Keratinocyte (primary cell): Measurements from ENCODE around the gene ETV3L. TPM values are rescaled to one million over a fixed set of nuclear protein-coding genes. Genes with fewer than 3 reads are reported as not detected.

Experiments used
- DNase-seq: peaks from one replicate; pipeline ENCODE4 v3.0.0-alpha.2; 2011; ENCODE audit warnings: low read depth, missing footprints, low spot score
- FAIRE-seq: peaks from 2 replicates; lab custom pipeline; 2011; peaks lifted over from hg19 to GRCh38; lab: Jason Lieb, UNC
- H2AFZ ChIP-seq: 2 replicates; pipeline ENCODE4 v1.6.0; 2012; ENCODE audit warnings: low read length, control low read depth, inconsistent platforms; ENCODE audit not compliant: control insufficient read depth
- H3K27ac ChIP-seq: 2 replicates; pipeline ENCODE4 v1.5.1; 2011; ENCODE audit warnings: low read length; ENCODE audit not compliant: control insufficient read depth, insufficient read depth
- H3K27me3 ChIP-seq: 3 replicates; pipeline ENCODE4 v1.6.0; 2011; ENCODE audit warnings: low read length; ENCODE audit not compliant: control insufficient read depth, insufficient read depth; ENCODE audit errors: extremely low read depth
- H3K36me3 ChIP-seq, 2 experiments: 2 replicates in 1 of 2; 3 replicates in 1 of 2; pipeline ENCODE4 v1.5.1; 2011; ENCODE audit warnings: low read length in 2 of 2, mild to moderate bottlenecking in 1 of 2; ENCODE audit not compliant: control insufficient read depth in 2 of 2, insufficient read depth in 2 of 2; ENCODE audit errors: extremely low read depth in 1 of 2
- H3K4me1 ChIP-seq: 3 replicates; pipeline ENCODE4 v1.5.1; 2011; ENCODE audit warnings: low read length; ENCODE audit not compliant: control insufficient read depth, insufficient read depth; ENCODE audit errors: extremely low read depth
- H3K4me2 ChIP-seq: 3 replicates; pipeline ENCODE4 v1.6.0; 2011; ENCODE audit warnings: low read depth, low read length; ENCODE audit not compliant: control insufficient read depth, insufficient read depth; ENCODE audit errors: extremely low read depth
- H3K4me3 ChIP-seq, 3 experiments: fragments of 200-600 bp in 1 of 3; sonication (generic) in 1 of 3; 2 replicates in 2 of 3; 3 replicates in 1 of 3; pipeline ENCODE4 v1.5.1; 2011 to 2016; ENCODE audit warnings: low read length in 3 of 3, mild to moderate bottlenecking in 3 of 3, control low read depth in 2 of 3, inconsistent platforms in 1 of 3, low read depth in 1 of 3, mixed read lengths in 1 of 3, mixed run types in 1 of 3, moderate library complexity in 1 of 3; ENCODE audit not compliant: control insufficient read depth in 2 of 3, insufficient read depth in 2 of 3; ENCODE audit errors: extremely low read depth in 1 of 3
- H3K79me2 ChIP-seq: 2 replicates; pipeline ENCODE4 v1.6.0; 2012; ENCODE audit warnings: low read length; ENCODE audit not compliant: control insufficient read depth, insufficient read depth
- H3K9ac ChIP-seq: 3 replicates; pipeline ENCODE4 v1.6.0; 2011; ENCODE audit warnings: low read length; ENCODE audit not compliant: control insufficient read depth, insufficient read depth; ENCODE audit errors: extremely low read depth
- H3K9me1 ChIP-seq: 3 replicates; pipeline ENCODE4 v1.6.0; 2011; ENCODE audit warnings: low read length; ENCODE audit not compliant: control insufficient read depth, insufficient read depth; ENCODE audit errors: extremely low read depth
- H3K9me3 ChIP-seq: 2 replicates; pipeline ENCODE4 v1.5.1; 2012; ENCODE audit warnings: low read depth, low read length; ENCODE audit not compliant: control insufficient read depth
- H4K20me1 ChIP-seq: 3 replicates; pipeline ENCODE4 v1.6.0; 2011; ENCODE audit warnings: low read length; ENCODE audit not compliant: control insufficient read depth, insufficient read depth; ENCODE audit errors: extremely low read depth
- CTCF ChIP-seq, 3 experiments: IDR thresholded peaks in 1 of 3; conservative IDR thresholded peaks in 1 of 3; optimal IDR thresholded peaks in 1 of 3; 2 replicates in 2 of 3; 3 replicates in 1 of 3; pipeline versions ENCODE3 to v1.5.1; 2011; ENCODE audit warnings: low read length in 3 of 3, mild to moderate bottlenecking in 3 of 3, moderate library complexity in 2 of 3, control low read depth in 1 of 3, inconsistent platforms in 1 of 3; ENCODE audit not compliant: insufficient read depth in 2 of 3; ENCODE audit errors: extremely low read depth in 1 of 3
- EZH2 ChIP-seq: IDR thresholded peaks from one replicate; pipeline ENCODE4 v1.6.1; 2012; ENCODE audit warnings: inconsistent platforms, mild to moderate bottlenecking, low read length, moderate library complexity
- dilution Hi-C: fragments of 300-500 bp; cut with MboI; formaldehyde crosslinking; loops from one replicate; pipeline ENCODE4 v1.7.0; 2020; ENCODE audit warnings: low sequenced_read_pairs; ENCODE audit not compliant: extremely low pct_ligation_motif_present
- polyA plus RNA-seq, 5 experiments: library from polyadenylated mRNA; depleted of rRNA in 3 of 5; stranded (reverse) in 3 of 5; stranded (forward) in 1 of 5; unstranded in 1 of 5; fragments of >200 nt; gene quantifications; 1 replicate in 1 of 5; 2 replicates in 3 of 5; 3 replicates in 1 of 5; pipeline versions ENCODE4 v1.2.1 to v1.2.3, GENCODE V29; 2011 to 2012; ENCODE audit warnings: missing spikeins in 2 of 5, low read depth in 1 of 5, low replicate concordance in 1 of 5

ETV3L gene
- polyA plus RNA-seq, 1 donor (not counting 4 experiments of a cell fraction or from before 2014, with no cell fraction given) = not detected

- Histone ChIP-seq H3K27me3 (no peaks in the 10 kb centered on the region), H3K79me2 (peaks cover 51% of the 10 kb centered on the region), H3K27ac (peak overlapping the region; percentile 11), H3K9me3 (no peaks in the 10 kb centered on the region), H3K4me2 (peak overlapping the region; percentile 92), H3K9ac (no peak overlapping the region), H4K20me1 (no peaks in the 10 kb centered on the region), H3K4me3 (no peak overlapping the region), H3K4me1 (peaks cover 51% of the 10 kb centered on the region), H3K36me3 (peaks cover 12 to 22% of the 10 kb centered on the region in 2 experiments), H3K9me1 (no peaks in the 10 kb centered on the region), H2AFZ (no peak overlapping the region)
- TF ChIP-seq CTCF (optimal IDR thresholded peaks at IDR 0.05 in 1 of 3, IDR thresholded peaks at IDR 0.05 in 1 of 3, conservative IDR thresholded peaks at IDR 0.05 in 1 of 3; ENCODE audit: extremely low read depth in 1 of 3, insufficient read depth in 2 of 3, low read length in 3 of 3) (no peak), EZH2 (no peak)
- FAIRE-seq = no peak
- no peak for DNase-seq
- dilution Hi-C loops = no loop called here
These were observed 35.5 kb upstream of the ETV3L start for GRCh38 chr1:157135070-157135469.

GRCh38 chr1:157134442-157134841 lies 34.8 kb upstream of the ETV3L start:
- Histone ChIP-seq H3K27me3 (no peaks in the 10 kb centered on the region), H3K4me1 (peaks cover 51% of the 10 kb centered on the region), H3K4me3 (no peak overlapping the region), H2AFZ (no peak overlapping the region), H3K27ac (no peak overlapping the region), H3K36me3 (peaks cover 12 to 22% of the 10 kb centered on the region in 2 experiments), H3K79me2 (peaks cover 51% of the 10 kb centered on the region), H3K9me1 (no peaks in the 10 kb centered on the region), H3K9me3 (no peaks in the 10 kb centered on the region), H3K4me2 (peak overlapping the region; percentile 92), H3K9ac (no peak overlapping the region), H4K20me1 (no peaks in the 10 kb centered on the region)
- TF ChIP-seq CTCF (optimal IDR thresholded peaks at IDR 0.05 in 1 of 3, IDR thresholded peaks at IDR 0.05 in 1 of 3, conservative IDR thresholded peaks at IDR 0.05 in 1 of 3; ENCODE audit: extremely low read depth in 1 of 3, insufficient read depth in 2 of 3, low read length in 3 of 3) (no peak), EZH2 (no peak)
- DNase-seq = no peak
- FAIRE-seq = no peak
- dilution Hi-C loops = no loop called here
